IPS-11a (cell line): Measurements from ENCODE around the gene KIAA0825.

ENCODE experiments used
- H3K4me3 ChIP-seq: one replicate; pipeline ENCODE4 v1.5.1; 2013; ENCODE audit warnings: low read depth, low read length, control low read depth

KIAA0825 gene

GRCh38 chr5:94618493-94619328, at the start of gene KIAA0825, which contains the start of gene SLF1:
TSS of gene KIAA0825 (minus strand) at chr5:94618604. CDS start at chr5:94537126, 81,478 bp downstream.
TSS of gene SLF1 (plus strand) at chr5:94618669. CDS start at chr5:94628811, 10,142 bp downstream.
- H3K4me3 ChIP-seq, result peak within 1 kb of the TSS; percentile 95

DNA sequence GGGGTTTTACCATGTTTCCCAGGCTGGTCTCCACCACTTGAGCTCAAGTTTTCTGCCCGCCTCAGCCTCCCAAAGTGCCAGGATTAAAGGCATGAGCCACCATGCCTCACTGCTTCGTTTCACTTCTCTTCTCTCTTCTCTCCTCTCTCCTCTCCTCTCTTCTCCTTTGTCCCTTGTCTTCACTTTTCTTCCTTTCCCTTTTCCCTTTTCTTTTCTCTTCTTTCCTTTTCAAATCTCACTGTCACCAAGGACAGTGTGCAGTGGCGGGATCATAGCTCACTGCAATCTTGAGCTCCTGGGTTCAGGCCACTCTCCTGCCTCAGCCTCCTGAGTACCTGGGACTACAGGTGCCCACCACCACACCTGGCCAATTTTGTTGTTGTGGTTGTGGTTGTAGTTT, 49.5 kb upstream of the KIAA0825 start:
- no peak overlapping the region for H3K4me3 ChIP-seq

DNA sequence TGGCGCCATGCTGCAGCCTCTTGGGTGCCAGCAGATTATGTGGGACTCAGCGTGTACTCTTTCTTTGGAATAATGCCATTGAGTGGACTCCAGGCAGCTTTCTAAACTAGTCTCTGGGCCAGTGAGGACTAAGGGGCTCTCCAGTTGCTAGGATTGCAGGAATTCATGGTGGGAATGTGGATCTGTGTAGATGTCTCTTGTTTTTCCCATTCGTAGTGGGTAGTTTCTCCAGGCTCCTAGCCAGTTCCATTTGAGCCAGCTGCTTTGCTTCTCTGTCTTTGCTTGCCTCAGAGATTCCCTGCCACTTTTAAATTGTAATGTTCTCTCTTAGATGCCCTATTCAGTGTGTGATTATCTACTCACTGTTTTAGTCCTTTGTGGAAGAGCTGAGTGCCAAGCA, 42.7 kb upstream of the KIAA0825 start:
- no peak overlapping the region for H3K4me3 ChIP-seq

- no peak overlapping the region for H3K4me3 ChIP-seq
These were observed 42.1 kb upstream of the KIAA0825 start for GRCh38 chr5:94660506-94660905.

DNA sequence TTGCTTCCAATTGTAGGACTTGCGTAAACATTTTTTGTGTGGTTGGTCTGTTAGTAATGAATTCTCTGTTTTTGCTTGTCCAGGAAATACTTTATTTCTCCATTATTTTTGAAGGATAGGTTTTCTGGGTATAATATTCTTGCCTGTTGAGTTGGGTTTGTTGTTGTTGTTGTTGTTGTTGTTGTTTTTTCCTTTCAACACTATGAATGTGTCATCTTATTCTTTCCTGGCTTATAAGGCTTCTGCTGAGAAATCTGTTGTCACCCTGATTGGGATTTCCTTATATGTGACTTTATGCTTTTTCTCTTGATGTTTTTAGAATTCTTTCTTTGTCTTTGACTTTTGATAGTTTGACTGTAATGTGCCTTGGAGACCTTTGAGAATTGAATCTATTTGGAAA, 39.9 kb upstream of the KIAA0825 start:
- no peak overlapping the region for H3K4me3 ChIP-seq

- no peak overlapping the region for H3K4me3 ChIP-seq
These were observed 31.5 kb upstream of the KIAA0825 start for GRCh38 chr5:94649874-94650273.

GRCh38 chr5:94646758-94647157, 28.4 kb upstream of the KIAA0825 start:
- no peak overlapping the region for H3K4me3 ChIP-seq

DNA sequence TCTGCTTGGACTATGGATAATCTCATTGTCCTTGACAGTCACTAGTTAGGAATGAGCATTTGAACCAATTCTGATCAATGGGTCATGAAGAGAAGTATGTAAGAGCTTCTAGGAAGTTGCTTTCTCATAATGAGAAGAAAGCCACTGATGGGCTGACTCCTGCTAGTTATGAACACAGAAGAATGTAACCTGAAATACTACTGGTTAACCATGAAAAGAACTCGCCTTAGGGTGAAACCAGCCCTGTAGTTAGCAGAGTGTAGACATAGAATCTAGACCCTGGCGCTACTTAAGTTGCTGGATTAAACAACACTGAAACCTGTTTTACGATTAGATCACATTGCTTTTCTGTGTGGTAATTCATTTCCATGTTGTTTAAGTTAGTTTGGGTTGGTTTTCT, 26.6 kb upstream of the KIAA0825 start:
- no peak overlapping the region for H3K4me3 ChIP-seq

DNA sequence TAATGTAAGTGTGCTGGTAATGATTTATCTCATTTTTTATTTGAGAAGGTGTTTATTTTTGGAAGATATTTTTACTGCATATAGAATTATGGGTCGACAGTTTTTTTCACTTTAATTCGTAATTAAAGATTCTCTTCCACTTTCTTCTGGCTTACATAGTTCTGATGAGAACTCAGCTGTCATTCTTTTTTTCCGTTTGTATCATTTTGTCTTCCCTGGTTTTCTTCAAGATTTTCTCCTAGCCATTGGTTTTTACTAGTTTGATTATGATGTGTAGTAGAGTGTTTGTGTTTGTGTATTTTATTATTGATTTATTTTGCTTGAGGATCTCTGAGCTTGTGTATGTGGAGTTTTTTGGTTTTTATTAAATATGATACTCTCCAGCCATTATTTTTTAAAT, 21.8 kb upstream of the KIAA0825 start:
- no peak overlapping the region for H3K4me3 ChIP-seq

GRCh38 chr5:94632024-94632423, 13.6 kb upstream of the KIAA0825 start:
- no peak overlapping the region for H3K4me3 ChIP-seq

DNA sequence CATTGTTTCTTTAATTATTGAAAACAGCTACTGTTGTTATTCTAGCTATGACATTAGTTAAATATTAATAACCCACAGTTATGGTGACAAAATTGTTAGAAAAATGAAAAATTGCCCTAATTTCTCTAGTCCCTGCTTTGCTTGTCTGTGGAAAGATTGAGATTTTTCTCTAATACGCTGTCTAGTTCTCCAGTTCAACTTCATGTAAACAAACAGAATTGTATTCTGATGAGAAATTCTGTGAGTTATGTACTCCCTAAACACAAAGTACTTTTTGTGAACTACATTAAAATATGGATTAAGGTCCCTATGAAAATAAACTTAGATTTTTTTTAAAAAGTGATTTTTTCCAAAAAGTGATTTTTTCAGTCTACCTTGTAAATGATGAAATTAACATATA, 8.8 kb upstream of the KIAA0825 start:
- no peak overlapping the region for H3K4me3 ChIP-seq

- H3K4me3 ChIP-seq, result no peak overlapping the region
These were observed 5.5 kb upstream of the KIAA0825 start for GRCh38 chr5:94623877-94624276.

GRCh38 chr5:94623011-94623410, 4.6 kb upstream of the KIAA0825 start:
- no peak overlapping the region for H3K4me3 ChIP-seq

DNA sequence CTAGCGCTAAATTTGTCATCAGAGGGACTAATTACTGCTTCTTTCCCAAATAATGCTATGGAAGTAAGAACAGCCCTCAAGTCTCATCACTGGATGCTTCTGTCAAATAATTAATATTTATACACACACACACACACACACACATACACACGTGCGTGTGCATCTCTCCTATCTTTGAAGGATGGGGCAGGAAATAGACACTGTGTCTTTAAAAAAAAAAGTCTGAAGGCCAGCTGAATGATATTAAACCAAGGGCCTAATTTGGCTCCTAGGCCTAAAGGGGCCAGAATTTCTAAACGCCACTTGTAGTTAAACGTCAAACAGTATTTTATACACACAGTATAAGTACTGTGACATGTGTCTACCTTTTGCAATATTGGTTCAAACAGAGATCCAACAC, 3.4 kb upstream of the KIAA0825 start:
- no peak overlapping the region for H3K4me3 ChIP-seq

DNA sequence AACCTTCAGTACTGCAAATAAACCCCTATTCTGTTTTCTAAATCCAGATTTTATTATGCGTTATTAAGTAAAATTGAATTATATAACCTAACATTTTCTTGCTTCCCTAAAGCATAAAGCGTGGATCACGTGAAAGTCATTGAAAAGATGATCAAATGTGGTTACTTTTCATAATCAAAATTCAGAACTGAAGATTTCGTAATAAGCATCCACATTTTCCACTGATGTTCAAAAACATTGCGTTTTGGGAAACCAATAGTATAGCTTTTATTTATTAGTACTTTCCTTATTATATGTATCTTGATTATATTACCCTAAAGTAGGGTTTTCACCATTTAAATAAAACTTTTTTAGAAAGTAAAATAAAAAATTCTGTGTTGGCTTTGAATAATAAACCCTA, 1.9 kb upstream of the KIAA0825 start:
- no peak overlapping the region for H3K4me3 ChIP-seq

DNA sequence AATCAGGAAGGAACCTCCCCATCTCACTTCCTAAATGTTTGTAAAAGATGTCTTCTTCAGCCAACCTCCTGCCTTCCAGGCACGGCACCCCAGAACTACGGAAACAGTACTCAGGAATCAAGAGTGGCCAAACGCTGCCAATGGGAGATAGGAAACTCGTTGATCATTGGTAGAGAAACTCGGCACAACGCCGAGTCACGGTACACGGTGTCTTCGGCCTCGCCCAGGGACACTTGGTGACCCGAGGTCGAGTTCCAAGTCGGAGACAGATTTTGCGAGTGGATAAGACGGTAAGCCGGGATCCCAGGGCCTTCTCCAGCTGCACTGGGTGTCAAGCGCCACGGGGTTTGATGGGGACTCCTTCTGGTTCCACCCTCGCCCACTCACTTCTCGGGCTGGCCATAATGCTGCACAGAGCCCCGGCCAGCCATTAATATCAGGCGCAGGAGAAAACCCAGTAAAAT, 343 bp downstream of the KIAA0825 start:
- peak overlapping the region; percentile 95 for H3K4me3 ChIP-seq

- H3K4me3 ChIP-seq, result no peak overlapping the region
These were observed 2.5 kb downstream of the KIAA0825 start for GRCh38 chr5:94615862-94616261.

DNA sequence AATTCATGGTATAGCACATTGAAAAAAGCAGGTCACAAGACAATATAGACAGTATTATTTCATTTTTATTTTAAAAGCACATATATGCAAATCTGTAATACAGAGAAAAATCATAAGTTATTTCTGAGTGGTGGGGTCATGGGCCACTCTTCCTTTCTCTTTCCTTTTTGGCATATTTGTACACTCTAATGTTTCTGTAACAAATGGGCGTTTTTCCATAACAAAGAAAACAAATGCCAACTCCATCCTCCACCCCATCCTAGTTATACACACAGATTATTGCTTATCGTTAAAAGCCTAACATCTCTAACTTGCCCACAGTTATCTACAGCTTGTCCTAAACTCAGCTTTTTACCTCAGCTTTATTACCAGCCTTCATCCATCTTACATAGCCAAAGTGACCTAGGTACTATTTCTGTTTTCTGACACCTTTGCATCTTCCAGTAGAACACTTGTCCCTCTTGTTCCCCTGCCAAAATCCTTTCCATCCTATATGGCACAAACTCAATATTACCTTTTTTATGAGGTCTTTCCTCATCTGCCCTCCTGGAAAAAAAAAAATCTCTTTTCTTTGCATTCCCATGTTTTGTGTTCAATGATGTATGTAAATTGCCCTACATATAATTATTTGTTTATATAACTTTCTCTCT, 4.1 kb downstream of the KIAA0825 start:
- no peak overlapping the region for H3K4me3 ChIP-seq

GRCh38 chr5:94613583-94613982, 4.8 kb downstream of the KIAA0825 start:
- no peak overlapping the region for H3K4me3 ChIP-seq

DNA sequence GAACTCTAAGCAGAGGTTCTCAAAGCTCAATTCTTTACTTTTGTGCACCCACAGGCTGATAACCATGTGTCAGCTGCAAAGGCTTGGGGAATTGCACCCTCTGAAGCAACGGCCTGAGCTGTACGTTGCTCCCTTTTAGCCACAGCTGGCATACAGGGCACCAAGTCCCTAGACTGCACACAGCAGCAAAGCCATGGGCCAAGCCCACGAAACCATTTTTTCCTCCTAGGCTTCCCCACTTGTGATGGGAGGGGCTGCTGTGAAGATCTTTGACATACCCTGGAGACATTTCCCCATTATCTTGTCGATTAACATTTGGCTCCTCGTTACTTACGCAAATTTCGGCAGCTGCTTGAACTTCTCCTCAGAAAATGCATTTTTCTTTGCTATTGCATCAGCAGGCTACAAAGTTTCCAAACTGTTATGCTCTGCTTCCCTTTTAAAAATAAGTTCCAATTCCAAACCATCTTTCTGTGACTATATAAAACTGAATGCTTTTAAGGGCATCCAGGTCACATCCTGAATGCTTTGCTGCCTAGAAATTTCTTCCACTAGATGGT, 23.0 kb downstream of the KIAA0825 start:
- no peak overlapping the region for H3K4me3 ChIP-seq

- H3K4me3 ChIP-seq, result no peak overlapping the region
These were observed 40.7 kb downstream of the KIAA0825 start for GRCh38 chr5:94577466-94578245.
